Measurements from ENCODE around the gene CLECL1. TPM values are rescaled to one million over a fixed set of nuclear protein-coding genes. Genes with fewer than 3 reads are reported as not detected.

Gene CLECL1
- total and polyA plus RNA-seq, 2 experiments from 2014 or later, result not detected

DNA sequence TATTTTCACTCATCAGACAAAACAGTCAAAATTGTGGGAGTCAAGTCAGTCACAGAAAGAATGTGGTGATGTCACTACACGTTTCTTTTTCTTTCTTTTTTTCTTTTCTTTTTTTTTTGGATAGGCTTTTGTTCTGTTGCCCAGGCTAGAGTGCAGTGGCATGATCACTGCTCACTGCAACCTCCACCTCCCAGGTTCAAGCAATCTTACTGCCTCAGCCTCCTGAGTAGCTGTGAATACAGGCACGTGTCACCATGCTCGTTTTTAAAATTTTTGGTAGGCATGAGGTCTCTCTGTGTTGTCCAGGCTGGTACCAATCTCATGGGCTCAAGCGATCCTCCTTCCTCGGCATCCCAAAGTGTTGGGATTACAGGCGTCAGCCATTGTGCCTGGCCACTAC is 2.3 kb downstream of the CLECL1 start:
- no peaks in the 10 kb centered on the region; the same call in 2 of the 3 replicates for H3K4me1 Mint-ChIP-seq
- no peaks in the 10 kb centered on the region for H3K36me3 Mint-ChIP-seq (ENCODE audit: low read depth)
- H3K9me3 Mint-ChIP-seq, result no peaks in the 10 kb centered on the region
- no peaks in the 10 kb centered on the region for H3K79me2 ChIP-seq (replicated peaks; ENCODE audit: insufficient read depth)
- H3K36me3 ChIP-seq (ENCODE audit: insufficient read depth), result no peaks in the 10 kb centered on the region
- no peak for TF ChIP-seq CTCF (conservative IDR thresholded peaks at IDR 0.05; ENCODE audit: low read depth in 2 of 2)
- no peak for TF ChIP-seq EZH2 (IDR thresholded peaks at IDR 0.05; ENCODE audit: low read depth, unreplicated experiment)
- TF ChIP-seq ZNF462 (CRISPR knock-in tag; IDR thresholded peaks at IDR 0.05), result no peak
- no peak for TF ChIP-seq ZNF114 (CRISPR knock-in tag; IDR thresholded peaks at IDR 0.05)
- TF ChIP-seq JUNB (IDR thresholded peaks at IDR 0.05; ENCODE audit: unreplicated experiment), result no peak
- TF ChIP-seq, protein P1, sequence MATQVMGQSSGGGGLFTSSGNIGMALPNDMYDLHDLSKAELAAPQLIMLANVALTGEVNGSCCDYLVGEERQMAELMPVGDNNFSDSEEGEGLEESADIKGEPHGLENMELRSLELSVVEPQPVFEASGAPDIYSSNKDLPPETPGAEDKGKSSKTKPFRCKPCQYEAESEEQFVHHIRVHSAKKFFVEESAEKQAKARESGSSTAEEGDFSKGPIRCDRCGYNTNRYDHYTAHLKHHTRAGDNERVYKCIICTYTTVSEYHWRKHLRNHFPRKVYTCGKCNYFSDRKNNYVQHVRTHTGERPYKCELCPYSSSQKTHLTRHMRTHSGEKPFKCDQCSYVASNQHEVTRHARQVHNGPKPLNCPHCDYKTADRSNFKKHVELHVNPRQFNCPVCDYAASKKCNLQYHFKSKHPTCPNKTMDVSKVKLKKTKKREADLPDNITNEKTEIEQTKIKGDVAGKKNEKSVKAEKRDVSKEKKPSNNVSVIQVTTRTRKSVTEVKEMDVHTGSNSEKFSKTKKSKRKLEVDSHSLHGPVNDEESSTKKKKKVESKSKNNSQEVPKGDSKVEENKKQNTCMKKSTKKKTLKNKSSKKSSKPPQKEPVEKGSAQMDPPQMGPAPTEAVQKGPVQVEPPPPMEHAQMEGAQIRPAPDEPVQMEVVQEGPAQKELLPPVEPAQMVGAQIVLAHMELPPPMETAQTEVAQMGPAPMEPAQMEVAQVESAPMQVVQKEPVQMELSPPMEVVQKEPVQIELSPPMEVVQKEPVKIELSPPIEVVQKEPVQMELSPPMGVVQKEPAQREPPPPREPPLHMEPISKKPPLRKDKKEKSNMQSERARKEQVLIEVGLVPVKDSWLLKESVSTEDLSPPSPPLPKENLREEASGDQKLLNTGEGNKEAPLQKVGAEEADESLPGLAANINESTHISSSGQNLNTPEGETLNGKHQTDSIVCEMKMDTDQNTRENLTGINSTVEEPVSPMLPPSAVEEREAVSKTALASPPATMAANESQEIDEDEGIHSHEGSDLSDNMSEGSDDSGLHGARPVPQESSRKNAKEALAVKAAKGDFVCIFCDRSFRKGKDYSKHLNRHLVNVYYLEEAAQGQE (IDR thresholded peaks at IDR 0.05; ENCODE audit: unreplicated experiment), result no peak
- TF ChIP-seq EZH2phosphoT487 (IDR thresholded peaks at IDR 0.05; ENCODE audit: unreplicated experiment), result no peak
- no peak for TF ChIP-seq POLR2AphosphoS5 (IDR thresholded peaks at IDR 0.05; ENCODE audit: low read depth)
- TF ChIP-seq, protein P2, sequence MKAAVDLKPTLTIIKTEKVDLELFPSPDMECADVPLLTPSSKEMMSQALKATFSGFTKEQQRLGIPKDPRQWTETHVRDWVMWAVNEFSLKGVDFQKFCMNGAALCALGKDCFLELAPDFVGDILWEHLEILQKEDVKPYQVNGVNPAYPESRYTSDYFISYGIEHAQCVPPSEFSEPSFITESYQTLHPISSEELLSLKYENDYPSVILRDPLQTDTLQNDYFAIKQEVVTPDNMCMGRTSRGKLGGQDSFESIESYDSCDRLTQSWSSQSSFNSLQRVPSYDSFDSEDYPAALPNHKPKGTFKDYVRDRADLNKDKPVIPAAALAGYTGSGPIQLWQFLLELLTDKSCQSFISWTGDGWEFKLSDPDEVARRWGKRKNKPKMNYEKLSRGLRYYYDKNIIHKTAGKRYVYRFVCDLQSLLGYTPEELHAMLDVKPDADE (IDR thresholded peaks at IDR 0.05), result no peak
- no peak for TF ChIP-seq STAT1 (IDR thresholded peaks at IDR 0.05; ENCODE audit: unreplicated experiment)
- no peak overlapping the region for H3K4me2 ChIP-seq
- no peaks in the 10 kb centered on the region for H4K20me1 ChIP-seq (replicated peaks; ENCODE audit: insufficient read depth)
- H3K4me3 Mint-ChIP-seq, result no peak overlapping the region
- H3F3A ChIP-seq (replicated peaks; ENCODE audit: low read depth), result no peaks in the 10 kb centered on the region
- H3K27me3 Mint-ChIP-seq (ENCODE audit: insufficient read depth, low read depth, poor library complexity), result peaks cover 1% of the 10 kb centered on the region
- ATAC-seq (no peak), DNase-seq (ENCODE audit: low spot score) (no peak)
- no peaks in the 10 kb centered on the region for H3K9me2 ChIP-seq (ENCODE audit: insufficient read depth)
- no peak overlapping the region for H3K27ac Mint-ChIP-seq
- H3K4me3 ChIP-seq, result no peak overlapping the region
- H3K4me1 ChIP-seq (ENCODE audit: insufficient read depth), result no peaks in the 10 kb centered on the region
- H3K27ac ChIP-seq (ENCODE audit: low read depth), result no peak overlapping the region
- H3K27me3 ChIP-seq (ENCODE audit: insufficient read depth), result no peaks in the 10 kb centered on the region
- no peak overlapping the region for H2AFZ ChIP-seq

Data from GM23338 (cell line).